ENCODE results near the gene IFNA6. TPM values are rescaled to one million over a fixed set of nuclear protein-coding genes. Genes with fewer than 3 reads are reported as not detected.

The IFNA6 gene
- total RNA-seq, 1 experiment from 2014 or later = not detected

- Histone ChIP-seq H3K4me1 (ENCODE audit: control insufficient read depth, insufficient read depth, low read length) (no peaks in the 10 kb centered on the region), H3K9me3 (ENCODE audit: control insufficient read depth, insufficient read depth, low read depth, low read length) (no peaks in the 10 kb centered on the region), H3K27me3 (ENCODE audit: control insufficient read depth, insufficient read depth, low read length) (no peaks in the 10 kb centered on the region), H3K27ac (ENCODE audit: low read length) (no peak overlapping the region), H3K36me3 (ENCODE audit: control insufficient read depth, insufficient read depth, low read length) (no peaks in the 10 kb centered on the region; the same call in 1 of the 2 replicates), H3K4me3 (ENCODE audit: low read depth in 2 of 2, low read length in 2 of 2) (no peak overlapping the region)
- BruUV-seq (replicated peaks) = no TSS peak
- in situ Hi-C loops (cut with HindIII; ENCODE audit: low pct_unique_long_range_greater_than_20kb, low sequenced_read_pairs) (no loop called here), intact Hi-C loops (cut with micrococcal nuclease; ENCODE audit: unreplicated experiment) (loop anchor here (5.0 kb wide), 1 partner anchor 72 kb away; no protein-coding TSS in a partner anchor)
- no peak for ATAC-seq
- DNase-seq (ENCODE audit: low read depth, low spot score) = no peak
- POLR2A ChIA-PET = no interaction called here
- CTCF ChIA-PET = no interaction called here
- TF ChIP-seq SIN3A (IDR thresholded peaks at IDR 0.05; ENCODE audit: borderline replicate concordance, insufficient read depth, low read depth, low read length) (no peak), POLR2AphosphoS5 (IDR thresholded peaks at IDR 0.05; ENCODE audit: low read depth, low read length) (no peak), REST (IDR thresholded peaks at IDR 0.05; ENCODE audit: insufficient read depth in 1 of 2, low read depth in 2 of 2, low read length in 1 of 2) (no peak)
These were observed 48.3 kb upstream of the IFNA6 start for GRCh38 chr9:21398955-21399489.

- ChIA-PET POLR2A (interaction anchor here (0.5 kb wide), 1 partner anchor 64 kb away, joined by 5 read pairs; no protein-coding TSS in a partner anchor), CTCF (interaction anchor here (0.6 to 1.6 kb wide), 4 partner anchors 10 to 985 kb away, joined by 3 to 14 read pairs (median 3); no protein-coding TSS in a partner anchor)
- in situ Hi-C loops (cut with HindIII; ENCODE audit: low pct_unique_long_range_greater_than_20kb, low sequenced_read_pairs) = no loop called here
- Histone ChIP-seq H3K27ac (ENCODE audit: low read length) (no peak overlapping the region), H3K9me3 (ENCODE audit: control insufficient read depth, insufficient read depth, low read depth, low read length) (no peaks in the 10 kb centered on the region), H3K4me3 (ENCODE audit: low read depth in 2 of 2, low read length in 2 of 2) (peak overlapping the region; percentile 48 to 55), H3K27me3 (ENCODE audit: control insufficient read depth, insufficient read depth, low read length) (no peaks in the 10 kb centered on the region), H3K4me1 (ENCODE audit: control insufficient read depth, insufficient read depth, low read length) (no peaks in the 10 kb centered on the region), H3K36me3 (ENCODE audit: control insufficient read depth, insufficient read depth, low read length) (no peaks in the 10 kb centered on the region)
- TF ChIP-seq SIN3A (IDR thresholded peaks at IDR 0.05; ENCODE audit: borderline replicate concordance, insufficient read depth, low read depth, low read length) (no peak), POLR2AphosphoS5 (IDR thresholded peaks at IDR 0.05; ENCODE audit: low read depth, low read length) (no peak), TCF7L2 (IDR thresholded peaks at IDR 0.05; ENCODE audit: low read depth, low read length) (no peak), REST (IDR thresholded peaks at IDR 0.05; ENCODE audit: insufficient read depth in 1 of 2, low read depth in 2 of 2, low read length in 1 of 2) (no peak), CTCF (IDR thresholded peaks at IDR 0.05) (peak; percentile 79)
- intact Hi-C loops (cut with micrococcal nuclease; ENCODE audit: unreplicated experiment) = loop anchor here (5.0 kb wide), 1 partner anchor 69 kb away; no protein-coding TSS in a partner anchor
- ATAC-seq (peak; percentile 90), DNase-seq (ENCODE audit: low read depth, low spot score) (no peak)
- no TSS peak for BruUV-seq (replicated peaks)
These were observed 45.4 kb upstream of the IFNA6 start for GRCh38 chr9:21395778-21396717.

Measured in Panc1 (cell line).